DOHH2 (cell line): Measurements from ENCODE around the gene GCGR.

ENCODE experiments used
- H3F3A ChIP-seq: fragments of 200-600 bp; sonication (generic), shearing (Covaris generic); 2 replicates; pipeline ENCODE4 v1.6.0; 2016; ENCODE audit warnings: antibody characterized with exemption, mild to moderate bottlenecking; ENCODE audit not compliant: control insufficient read depth, insufficient read depth
- H3K27ac ChIP-seq: fragments of 200-600 bp; sonication (generic); 2 replicates; pipeline ENCODE4 v1.5.1; 2014; ENCODE audit warnings: low read depth, mild to moderate bottlenecking, low read length, moderate library complexity
- H3K27me3 ChIP-seq: fragments of 200-600 bp; sonication (generic); 2 replicates; pipeline ENCODE4 v1.6.1; 2014; ENCODE audit warnings: mild to moderate bottlenecking, low read length, mixed read lengths; ENCODE audit not compliant: control insufficient read depth
- H3K36me3 ChIP-seq: fragments of 200-600 bp; sonication (generic); 2 replicates; pipeline ENCODE4 v1.6.1; 2014; ENCODE audit warnings: mild to moderate bottlenecking, low read length, moderate library complexity, mixed read lengths; ENCODE audit not compliant: control insufficient read depth
- H3K4me1 ChIP-seq: fragments of 200-600 bp; sonication (generic); 2 replicates; pipeline ENCODE4 v1.6.1; 2014; ENCODE audit warnings: mild to moderate bottlenecking, low read length, mixed read lengths; ENCODE audit not compliant: control insufficient read depth
- H3K4me2 ChIP-seq: fragments of 200-600 bp; sonication (generic); 2 replicates; pipeline ENCODE4 v1.6.0; 2014; ENCODE audit warnings: mild to moderate bottlenecking, low read length, moderate library complexity
- H3K4me3 ChIP-seq: fragments of 200-600 bp; sonication (generic); 2 replicates; pipeline ENCODE4 v1.5.1; 2014; ENCODE audit warnings: mild to moderate bottlenecking, low read length, mixed read lengths
- H3K79me2 ChIP-seq: fragments of 200-600 bp; sonication (generic); 2 replicates; pipeline ENCODE4 v1.6.1; 2014; ENCODE audit warnings: mild to moderate bottlenecking, low read length, mixed read lengths; ENCODE audit not compliant: control insufficient read depth
- H3K9me2 ChIP-seq: fragments of 200-600 bp; sonication (generic); replicated peaks from 2 replicates; pipeline ENCODE4 v1.6.1; 2014; ENCODE audit warnings: mild to moderate bottlenecking, low read length, mixed read lengths; ENCODE audit not compliant: control insufficient read depth
- H3K9me3 ChIP-seq: fragments of 200-600 bp; sonication (generic); 2 replicates; pipeline ENCODE4 v1.6.1; 2014; ENCODE audit warnings: antibody characterized with exemption, low read length, mixed read lengths; ENCODE audit not compliant: control insufficient read depth, insufficient read depth
- H4K20me1 ChIP-seq: fragments of 200-600 bp; sonication (generic); 2 replicates; pipeline ENCODE4 v1.6.0; 2014; ENCODE audit warnings: low read depth, mild to moderate bottlenecking, antibody characterized with exemption, low read length, moderate library complexity; ENCODE audit not compliant: control insufficient read depth, insufficient read depth
- CTCF ChIP-seq: fragments of 200-600 bp; sonication (generic); IDR thresholded peaks from one replicate; pipeline ENCODE4 v1.5.1; 2014; ENCODE audit warnings: antibody characterized with exemption, mild to moderate bottlenecking, low read depth, low read length; ENCODE audit not compliant: poor library complexity, severe bottlenecking
- EZH2phosphoT487 ChIP-seq: fragments of 200-600 bp; sonication (generic); IDR thresholded peaks from 2 replicates; pipeline ENCODE4 v1.6.1; 2017; ENCODE audit warnings: borderline replicate concordance, mild to moderate bottlenecking, antibody characterized with exemption, low read length, moderate library complexity, mixed read lengths

The GCGR gene

DNA sequence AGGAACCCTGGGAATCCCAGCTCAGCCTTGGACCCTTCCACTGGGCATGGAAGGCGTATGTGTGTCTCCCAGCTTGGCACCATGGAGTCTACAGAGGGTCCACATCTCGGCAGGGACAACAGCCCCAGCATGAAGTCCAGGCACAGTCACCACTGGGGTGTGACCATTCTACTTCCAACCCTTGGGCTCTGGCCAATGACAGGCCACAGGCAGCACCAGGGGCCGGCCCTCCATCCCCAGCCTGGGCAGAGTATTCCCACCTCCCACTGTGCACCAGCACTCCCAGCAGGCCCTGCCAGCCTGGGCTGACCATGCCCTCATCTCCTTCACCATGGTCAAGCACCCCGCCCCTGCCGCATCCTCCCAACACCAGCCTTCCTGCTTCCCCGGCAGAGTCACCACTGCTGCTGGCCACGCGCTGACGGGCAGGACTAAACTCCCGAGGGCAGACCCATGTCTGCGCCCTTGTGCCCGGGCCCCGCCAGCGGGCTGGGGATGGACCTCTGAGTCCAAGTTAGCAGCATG, 40.4 kb downstream of the GCGR start:
- no peaks in the 10 kb centered on the region for H3K27me3 ChIP-seq
- H3K4me1 ChIP-seq = no peaks in the 10 kb centered on the region
- H3K9me2 ChIP-seq = no peaks in the 10 kb centered on the region
- 0 out of 2 replicates have a peak, but pooled peaks cover under 1% of the 10 kb centered on the region for H3F3A ChIP-seq
- H3K27ac ChIP-seq = no peak overlapping the region
- no peaks in the 10 kb centered on the region for H4K20me1 ChIP-seq
- TF ChIP-seq CTCF (no peak), EZH2phosphoT487 (no peak)
- no peak overlapping the region for H3K4me2 ChIP-seq
- H3K79me2 ChIP-seq = no peaks in the 10 kb centered on the region
- no peak overlapping the region for H3K4me3 ChIP-seq
- H3K36me3 ChIP-seq = peaks cover 55% of the 10 kb centered on the region
- H3K9me3 ChIP-seq = no peaks in the 10 kb centered on the region

- no peaks in the 10 kb centered on the region for H3K9me3 ChIP-seq
- no peaks in the 10 kb centered on the region for H3K27me3 ChIP-seq
- TF ChIP-seq CTCF (no peak), EZH2phosphoT487 (no peak)
- H3K4me1 ChIP-seq = no peaks in the 10 kb centered on the region
- no peaks in the 10 kb centered on the region for H4K20me1 ChIP-seq
- H3K27ac ChIP-seq = no peak overlapping the region
- no peaks in the 10 kb centered on the region for H3F3A ChIP-seq
- H3K79me2 ChIP-seq = no peaks in the 10 kb centered on the region
- H3K4me3 ChIP-seq = no peak overlapping the region
- no peak overlapping the region for H3K4me2 ChIP-seq
- peaks cover 55% of the 10 kb centered on the region for H3K36me3 ChIP-seq
- H3K9me2 ChIP-seq = no peaks in the 10 kb centered on the region
Observed at GRCh38 chr17:81844887-81845286, 40.9 kb downstream of the GCGR start.

GRCh38 chr17:81845361-81845760, 41.4 kb downstream of the GCGR start:
- no peaks in the 10 kb centered on the region for H3F3A ChIP-seq
- H3K27me3 ChIP-seq = no peaks in the 10 kb centered on the region
- no peaks in the 10 kb centered on the region for H4K20me1 ChIP-seq
- no peaks in the 10 kb centered on the region for H3K4me1 ChIP-seq
- no peak overlapping the region for H3K4me3 ChIP-seq
- H3K9me3 ChIP-seq = no peaks in the 10 kb centered on the region
- no peaks in the 10 kb centered on the region for H3K79me2 ChIP-seq
- no peak overlapping the region for H3K27ac ChIP-seq
- H3K36me3 ChIP-seq = peaks cover 55% of the 10 kb centered on the region
- TF ChIP-seq CTCF = no peak
- no peak for TF ChIP-seq EZH2phosphoT487
- H3K9me2 ChIP-seq = no peaks in the 10 kb centered on the region
- H3K4me2 ChIP-seq = no peak overlapping the region
